Measurements from ENCODE around the gene TASOR. TPM values are rescaled to one million over a fixed set of nuclear protein-coding genes. Genes with fewer than 3 reads are reported as not detected.
"Not testable (repeated sequence)": the region's sequence is repeated elsewhere in the genome, so short reads cannot be mapped to it uniquely, and the experiment has no call there.

TASOR gene
- total RNA-seq, 4 donors from 2014 or later, result 44.2 to 86.4 (median 59.9) TPM

DNA sequence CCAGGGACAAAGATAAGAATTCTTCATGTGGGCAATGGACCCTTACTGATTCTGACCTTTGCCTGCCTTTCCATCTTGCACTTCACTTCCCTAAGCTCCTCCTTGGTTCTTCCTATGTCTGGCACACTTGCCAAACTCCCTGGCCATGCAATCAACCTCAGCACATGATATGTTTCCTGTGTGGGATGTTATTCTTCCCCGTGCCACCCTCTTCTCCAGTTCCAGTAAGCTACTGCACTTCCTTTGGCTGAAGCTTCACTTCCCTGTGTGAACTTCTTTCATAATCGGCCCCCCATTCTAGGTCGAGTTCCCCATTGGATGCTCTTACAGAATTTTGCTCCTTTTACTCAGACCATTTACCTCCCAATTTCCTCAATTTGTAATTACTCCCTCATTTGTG lies 10.7 kb upstream of the TASOR start:
- no peak for ATAC-seq (ENCODE audit: low FRiP score)
- TF ChIP-seq, protein P1, sequence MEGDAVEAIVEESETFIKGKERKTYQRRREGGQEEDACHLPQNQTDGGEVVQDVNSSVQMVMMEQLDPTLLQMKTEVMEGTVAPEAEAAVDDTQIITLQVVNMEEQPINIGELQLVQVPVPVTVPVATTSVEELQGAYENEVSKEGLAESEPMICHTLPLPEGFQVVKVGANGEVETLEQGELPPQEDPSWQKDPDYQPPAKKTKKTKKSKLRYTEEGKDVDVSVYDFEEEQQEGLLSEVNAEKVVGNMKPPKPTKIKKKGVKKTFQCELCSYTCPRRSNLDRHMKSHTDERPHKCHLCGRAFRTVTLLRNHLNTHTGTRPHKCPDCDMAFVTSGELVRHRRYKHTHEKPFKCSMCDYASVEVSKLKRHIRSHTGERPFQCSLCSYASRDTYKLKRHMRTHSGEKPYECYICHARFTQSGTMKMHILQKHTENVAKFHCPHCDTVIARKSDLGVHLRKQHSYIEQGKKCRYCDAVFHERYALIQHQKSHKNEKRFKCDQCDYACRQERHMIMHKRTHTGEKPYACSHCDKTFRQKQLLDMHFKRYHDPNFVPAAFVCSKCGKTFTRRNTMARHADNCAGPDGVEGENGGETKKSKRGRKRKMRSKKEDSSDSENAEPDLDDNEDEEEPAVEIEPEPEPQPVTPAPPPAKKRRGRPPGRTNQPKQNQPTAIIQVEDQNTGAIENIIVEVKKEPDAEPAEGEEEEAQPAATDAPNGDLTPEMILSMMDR (IDR thresholded peaks at IDR 0.05), result no peak
- DNase-seq (ENCODE audit: low spot score), result no peak

DNA sequence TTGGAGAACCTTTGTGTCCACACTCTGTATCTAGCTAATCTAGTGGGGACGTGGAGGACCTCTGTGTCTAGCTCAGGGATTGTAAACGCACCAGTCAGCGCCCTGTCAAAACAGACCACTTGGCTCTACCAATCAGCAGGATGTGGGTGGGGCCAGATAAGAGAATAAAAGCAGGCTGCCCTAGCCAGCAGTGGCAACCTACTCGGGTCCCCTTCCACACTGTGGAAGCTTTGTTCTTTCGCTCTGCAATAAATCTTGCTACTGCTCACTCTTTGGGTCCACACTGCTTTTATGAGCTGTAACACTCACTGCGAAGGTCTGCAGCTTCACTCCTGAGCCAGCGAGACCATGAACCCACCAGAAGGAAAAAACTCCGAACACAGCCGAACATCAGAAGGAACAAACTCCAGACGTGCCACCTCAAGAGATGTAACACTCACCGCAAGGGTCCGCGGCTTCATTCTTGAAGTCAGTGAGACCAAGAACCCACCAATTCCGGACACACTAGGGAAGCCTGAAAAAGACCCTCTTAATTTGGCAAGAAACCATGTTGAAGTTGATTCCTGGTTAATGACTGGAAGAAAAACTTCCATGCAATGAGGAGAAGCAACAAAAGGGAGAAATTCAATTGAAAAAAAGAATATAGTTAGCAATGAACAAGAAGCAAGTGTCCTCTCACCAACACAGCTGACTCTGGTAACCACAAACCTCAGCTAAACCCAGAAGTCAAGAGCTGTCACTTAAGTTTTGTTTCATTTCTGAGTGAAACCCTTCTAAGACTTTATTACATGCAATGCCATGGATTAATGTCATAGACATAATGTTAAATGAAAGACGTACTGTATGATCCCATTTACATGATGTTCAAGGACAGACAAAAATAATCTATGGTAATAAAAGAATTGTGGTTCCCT lies 9.7 kb upstream of the TASOR start:
- not testable (repeated sequence) for ATAC-seq (ENCODE audit: low FRiP score); DNase-seq (ENCODE audit: low spot score)

DNA sequence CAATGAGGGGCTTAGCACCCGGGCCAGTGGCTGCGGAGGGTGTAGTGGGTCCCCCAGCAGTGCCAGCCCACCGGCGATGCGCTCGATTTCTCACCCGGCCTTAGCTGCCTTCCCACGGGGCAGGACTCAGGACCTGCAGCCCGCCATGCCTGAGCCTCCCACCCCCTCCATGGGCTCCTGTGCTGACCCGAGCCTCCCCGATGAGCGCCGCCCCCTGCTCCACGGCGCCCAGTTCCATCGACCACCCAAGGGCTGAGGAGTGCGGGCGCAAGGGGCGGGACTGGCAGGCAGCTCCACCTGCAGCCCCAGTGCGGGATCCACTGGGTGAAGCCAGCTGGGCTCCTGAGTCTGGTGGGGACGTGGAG lies 8.9 kb upstream of the TASOR start:
- DNase-seq (ENCODE audit: low spot score); ATAC-seq (ENCODE audit: low FRiP score): not testable (repeated sequence)

DNA sequence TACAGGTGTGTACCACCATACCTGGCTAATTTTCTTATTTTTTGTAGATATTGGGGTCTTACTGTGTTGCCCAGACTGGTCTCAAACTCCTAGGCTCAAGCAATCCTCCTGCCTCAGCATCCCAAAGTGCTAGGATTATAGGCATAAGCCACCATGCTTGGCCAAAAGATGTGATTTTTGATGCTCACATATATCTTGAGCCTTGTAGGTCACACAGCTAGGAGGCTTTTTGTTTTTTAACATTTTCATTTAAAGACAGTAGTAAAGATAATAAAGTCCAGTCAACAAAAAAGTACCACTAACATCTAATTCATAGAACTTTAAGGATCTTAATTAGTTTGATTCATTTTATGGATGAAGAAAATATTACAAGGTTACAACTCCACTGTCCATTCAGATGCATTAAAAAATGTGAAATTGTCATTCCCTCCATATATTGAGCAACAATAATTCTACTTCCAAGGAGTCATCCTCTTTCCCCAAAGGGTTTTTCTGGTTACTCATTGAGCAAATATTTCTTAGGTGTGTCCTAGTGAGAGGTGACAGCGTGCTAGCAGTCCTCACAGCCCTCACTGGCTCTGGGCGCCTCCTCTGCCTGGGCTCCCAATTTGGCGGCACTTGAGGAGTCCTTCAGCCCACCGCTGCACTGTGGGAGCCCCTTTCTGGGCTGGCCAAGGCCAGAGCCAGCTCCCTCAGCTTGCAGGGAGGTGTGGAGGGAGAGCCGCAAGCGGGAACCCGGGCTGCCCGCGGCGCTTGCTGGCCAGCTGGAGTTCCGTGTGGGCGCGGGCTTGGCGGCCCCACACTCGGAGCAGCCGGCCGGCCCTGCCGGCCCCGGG lies 8.3 kb upstream of the TASOR start:
- TF ChIP-seq, protein P1 (IDR thresholded peaks at IDR 0.05), result no peak
- ATAC-seq (ENCODE audit: low FRiP score) (no peak), DNase-seq (ENCODE audit: low spot score) (no peak)

DNA sequence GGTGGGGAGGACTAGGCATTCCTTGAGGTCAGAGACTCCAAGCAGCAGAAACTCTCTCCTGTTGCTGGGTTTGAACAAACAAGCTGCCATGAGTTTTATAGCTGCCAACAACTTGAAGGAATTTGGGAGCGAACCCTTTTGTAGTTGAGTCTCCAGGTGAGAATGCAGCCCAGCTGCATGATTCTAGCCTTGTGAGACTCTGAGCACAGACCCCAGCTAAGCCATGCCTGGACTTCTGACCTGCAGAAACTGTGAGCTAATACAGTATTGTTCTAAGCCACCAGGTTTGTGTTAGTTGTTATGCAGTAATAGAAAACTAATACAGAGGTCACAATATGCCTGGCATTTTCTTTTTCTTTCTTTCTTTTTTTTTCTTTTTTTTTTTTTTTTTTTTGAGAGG lies 6.2 kb upstream of the TASOR start:
- TF ChIP-seq, protein P1 (IDR thresholded peaks at IDR 0.05), result no peak
- DNase-seq (ENCODE audit: low spot score), result no peak
- ATAC-seq (ENCODE audit: low FRiP score), result no peak

DNA sequence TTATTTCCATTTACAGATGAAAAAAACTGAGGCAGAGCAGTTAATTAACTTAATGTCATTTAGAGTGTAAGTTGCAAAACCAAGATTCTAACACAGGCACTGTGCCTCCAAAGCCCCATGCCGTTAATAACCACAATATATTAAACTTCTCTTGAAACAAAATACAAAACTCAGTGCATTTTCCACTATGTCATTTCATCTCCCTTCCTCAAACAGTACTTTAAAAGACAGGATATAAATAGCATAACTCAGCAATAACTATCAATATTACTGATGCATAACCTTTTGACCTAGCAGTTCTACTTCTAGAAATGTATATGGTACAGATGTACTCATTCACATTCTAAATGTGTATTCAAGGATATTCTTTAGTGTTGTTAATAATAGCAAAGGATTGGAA lies 5.1 kb upstream of the TASOR start:
- DNase-seq (ENCODE audit: low spot score) (no peak), ATAC-seq (ENCODE audit: low FRiP score) (no peak)
- TF ChIP-seq, protein P1 (IDR thresholded peaks at IDR 0.05), result no peak

DNA sequence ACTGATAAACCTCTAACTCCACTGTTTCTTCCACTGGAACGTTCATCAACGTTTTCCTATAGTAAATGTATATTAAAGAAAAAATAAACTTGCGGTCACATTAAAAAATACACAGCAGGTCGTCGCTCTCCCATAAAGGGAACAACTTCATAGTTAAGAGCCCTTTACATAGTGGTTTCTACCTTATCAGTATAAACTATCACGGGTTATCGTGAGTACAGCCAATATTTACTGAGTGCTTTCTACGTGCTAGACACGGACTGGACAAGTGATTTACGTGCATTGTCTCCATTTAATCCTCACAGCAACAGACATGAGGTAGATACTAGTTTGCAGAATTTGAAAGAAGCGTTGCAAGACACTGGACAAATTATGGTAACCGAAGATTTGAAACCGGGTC lies 964 bp upstream of the TASOR start:
- no peak for ATAC-seq (ENCODE audit: low FRiP score)
- no peak for DNase-seq (ENCODE audit: low spot score)
- TF ChIP-seq, protein P1 (IDR thresholded peaks at IDR 0.05), result no peak

Measured in omental fat pad (tissue), 4 donors.